ENCODE data around the gene DDA1. TPM values are rescaled to one million over a fixed set of nuclear protein-coding genes. Genes with fewer than 3 reads are reported as not detected.

DDA1 gene
- total and polyA plus RNA-seq, 10 of the 15 experiments (the other 5 are each of a cell fraction or from before 2014, with no cell fraction given), result 0.76 to 71.0 (median 39.4) TPM

GRCh38 chr19:17311455-17312188 lies 2.3 kb downstream of the DDA1 start:
- TF ChIP-seq SPI1 (IDR thresholded peaks at IDR 0.05; ENCODE audit: borderline replicate concordance, insufficient read depth, low read depth, low read length), result peak; percentile 25; the same call in 1 of the 2 replicates
- no peak for TF ChIP-seq NR2C2 (IDR thresholded peaks at IDR 0.05; ENCODE audit: borderline replicate concordance, control insufficient read depth, insufficient read length, low read depth)
- in situ Hi-C loops (cut with MboI), result no loop called here
- ChIA-PET CTCF (no interaction called here), SMC1A (ENCODE audit: uncharacterized antibody, unreplicated experiment) (no interaction called here), POLR2A (no interaction called here), RAD21 (ENCODE audit: unreplicated experiment) (no interaction called here)
- ATAC-seq (no peak), FAIRE-seq (no peak), DNase-seq (ENCODE audit: low read depth, low spot score) (no peak)
- Histone ChIP-seq H3K36me3 (ENCODE audit: control insufficient read depth in 2 of 2, insufficient read depth in 2 of 2, low read length in 1 of 2) (peaks cover 8 to 13% of the 10 kb centered on the region in 2 experiments; a peak in 3 of 4 replicates), H2AFZ (ENCODE audit: control insufficient read depth, low read depth, low read length) (no peak overlapping the region), H3K4me1 (ENCODE audit: control insufficient read depth, insufficient read depth, low read length) (peaks cover 15% of the 10 kb centered on the region), H3K9ac (ENCODE audit: control insufficient read depth, insufficient read depth, low read length) (no peak overlapping the region), H3K27me3 (replicated peaks in 1 of 2; ENCODE audit: control insufficient read depth in 2 of 2, insufficient read depth in 2 of 2, low read length in 1 of 2) (no peaks in the 10 kb centered on the region), H3K4me2 (ENCODE audit: control insufficient read depth, insufficient read depth) (peak overlapping the region; percentile 44; the same call in 1 of the 2 replicates), H3K79me2 (ENCODE audit: control insufficient read depth, insufficient read depth, low read length) (peaks cover 29% of the 10 kb centered on the region), H3K27ac (ENCODE audit: control insufficient read depth, insufficient read depth) (no peak overlapping the region), H3K4me3 (no peak overlapping the region), H3K9me3 (replicated peaks; ENCODE audit: control insufficient read depth, insufficient read depth, low read length) (no peaks in the 10 kb centered on the region), H4K20me1 (ENCODE audit: control insufficient read depth, insufficient read depth) (peaks cover 3% of the 10 kb centered on the region; the same call in 1 of the 2 replicates)
- 97% methylated on average over 11 of the region's 11 CpGs for WGBS (ENCODE audit: insufficient coverage, insufficient replicate concordance, low lambda C conversion rate, missing lambda C conversion rate)
- no TSS peak for BruUV-seq (replicated peaks)
- intact Hi-C loops (cut with micrococcal nuclease; ENCODE audit: unreplicated experiment), result no loop called here

GRCh38 chr19:17312189-17313113 lies 3.1 kb downstream of the DDA1 start:
- no peaks in the 10 kb centered on the region for H3K27me3 ChIP-seq (replicated peaks in 1 of 2; ENCODE audit: control insufficient read depth in 2 of 2, insufficient read depth in 2 of 2, low read length in 1 of 2)
- in situ Hi-C loops (cut with MboI), result no loop called here
- no TSS peak for BruUV-seq (replicated peaks)
- WGBS (ENCODE audit: insufficient coverage, insufficient replicate concordance, low lambda C conversion rate, missing lambda C conversion rate), result 90% methylated on average over 20 of the region's 20 CpGs
- H4K20me1 ChIP-seq (ENCODE audit: control insufficient read depth, insufficient read depth), result peaks cover 3% of the 10 kb centered on the region; the same call in 1 of the 2 replicates
- H3K36me3 ChIP-seq (ENCODE audit: control insufficient read depth in 2 of 2, insufficient read depth in 2 of 2, low read length in 1 of 2), result peaks cover 8 to 13% of the 10 kb centered on the region in 2 experiments; a peak in 3 of 4 replicates
- no peak overlapping the region for H2AFZ ChIP-seq (ENCODE audit: control insufficient read depth, low read depth, low read length)
- ChIA-PET CTCF (interaction anchor here (0.5 kb wide), 1 partner anchor 403 kb away, joined by 3 read pairs; no protein-coding TSS in a partner anchor), RAD21 (ENCODE audit: unreplicated experiment) (no interaction called here), POLR2A (no interaction called here), SMC1A (ENCODE audit: uncharacterized antibody, unreplicated experiment) (no interaction called here)
- ATAC-seq (no peak), DNase-seq (ENCODE audit: low read depth, low spot score) (no peak), FAIRE-seq (no peak)
- H3K79me2 ChIP-seq (ENCODE audit: control insufficient read depth, insufficient read depth, low read length), result peaks cover 28% of the 10 kb centered on the region
- no peaks in the 10 kb centered on the region for H3K9me3 ChIP-seq (replicated peaks; ENCODE audit: control insufficient read depth, insufficient read depth, low read length)
- H3K4me3 ChIP-seq, result no peak overlapping the region
- H3K4me1 ChIP-seq (ENCODE audit: control insufficient read depth, insufficient read depth, low read length), result peaks cover 15% of the 10 kb centered on the region
- H3K4me2 ChIP-seq (ENCODE audit: control insufficient read depth, insufficient read depth), result no peak overlapping the region
- intact Hi-C loops (cut with micrococcal nuclease; ENCODE audit: unreplicated experiment), result no loop called here
- no peak overlapping the region for H3K9ac ChIP-seq (ENCODE audit: control insufficient read depth, insufficient read depth, low read length)
- H3K27ac ChIP-seq (ENCODE audit: control insufficient read depth, insufficient read depth), result no peak overlapping the region
- no peak for TF ChIP-seq PAX8 (IDR thresholded peaks at IDR 0.05)
- no peak for TF ChIP-seq MTA3 (IDR thresholded peaks at IDR 0.05; ENCODE audit: borderline replicate concordance, low read length)
- TF ChIP-seq, protein P1, sequence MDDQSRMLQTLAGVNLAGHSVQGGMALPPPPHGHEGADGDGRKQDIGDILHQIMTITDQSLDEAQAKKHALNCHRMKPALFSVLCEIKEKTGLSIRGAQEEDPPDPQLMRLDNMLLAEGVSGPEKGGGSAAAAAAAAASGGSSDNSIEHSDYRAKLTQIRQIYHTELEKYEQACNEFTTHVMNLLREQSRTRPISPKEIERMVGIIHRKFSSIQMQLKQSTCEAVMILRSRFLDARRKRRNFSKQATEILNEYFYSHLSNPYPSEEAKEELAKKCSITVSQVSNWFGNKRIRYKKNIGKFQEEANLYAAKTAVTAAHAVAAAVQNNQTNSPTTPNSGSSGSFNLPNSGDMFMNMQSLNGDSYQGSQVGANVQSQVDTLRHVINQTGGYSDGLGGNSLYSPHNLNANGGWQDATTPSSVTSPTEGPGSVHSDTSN (IDR thresholded peaks at IDR 0.05; ENCODE audit: insufficient replicate concordance, low read depth, low read length), result no peak
- no peak for TF ChIP-seq NRF1 (conservative IDR thresholded peaks at IDR 0.05; ENCODE audit: low read depth, low read length)
- TF ChIP-seq SUPT20H (IDR thresholded peaks at IDR 0.05; ENCODE audit: borderline replicate concordance, control insufficient read depth, low read depth, low read length), result no peak
- TF ChIP-seq SMAD1 (IDR thresholded peaks at IDR 0.05; ENCODE audit: low read depth, partially characterized antibody), result no peak
- no peak for TF ChIP-seq KLF5 (IDR thresholded peaks at IDR 0.05; ENCODE audit: partially characterized antibody)
- no peak for TF ChIP-seq HCFC1 (IDR thresholded peaks at IDR 0.05; ENCODE audit: low read length)
- no peak for TF ChIP-seq IKZF2 (IDR thresholded peaks at IDR 0.05)
- no peak for TF ChIP-seq MYC (IDR thresholded peaks at IDR 0.05; ENCODE audit: insufficient read depth, insufficient read length, insufficient replicate concordance, low read length, severe bottlenecking)

Data from GM12878 (cell line).